ENCODE results near the gene TAAR9.
"Not testable (repeated sequence)": the region's sequence is repeated elsewhere in the genome, so short reads cannot be mapped to it uniquely, and the experiment has no call there.

TAAR9 gene

DNA sequence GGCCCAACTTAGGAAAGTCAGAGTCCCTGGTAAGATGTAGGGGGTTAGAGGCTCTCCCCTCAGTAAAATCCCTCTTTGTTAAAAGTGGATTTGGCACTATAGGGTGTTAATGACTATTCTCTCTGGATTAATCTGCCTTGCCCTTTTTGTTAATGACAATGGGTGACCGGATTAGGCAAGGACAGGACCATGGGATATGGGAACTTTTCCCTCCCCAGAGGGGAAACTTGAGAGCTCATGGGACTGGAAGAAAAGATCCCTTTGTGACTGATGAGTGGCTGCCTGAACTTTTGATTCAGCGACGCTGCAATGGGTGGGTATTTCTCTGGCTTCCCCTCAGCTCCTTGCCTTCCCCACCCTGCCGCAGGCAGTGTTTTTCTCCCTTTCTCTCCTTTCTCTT is 12.2 kb upstream of the TAAR9 start:
- H3K4me3 ChIP-seq (ENCODE audit: low read length): no peak overlapping the region
- H3K9me3 ChIP-seq (ENCODE audit: control insufficient read depth, low read length): no peaks in the 10 kb centered on the region
- H3K9ac ChIP-seq (ENCODE audit: low read length): no peak overlapping the region
- no peaks in the 10 kb centered on the region for H3K36me3 ChIP-seq (ENCODE audit: control insufficient read depth, insufficient read depth, low read length)
- no peaks in the 10 kb centered on the region for H3K4me1 ChIP-seq (ENCODE audit: control insufficient read depth, insufficient read depth, low read length)
- H3K27me3 ChIP-seq (ENCODE audit: control insufficient read depth, insufficient read depth, low read length): peaks cover 23% of the 10 kb centered on the region

DNA sequence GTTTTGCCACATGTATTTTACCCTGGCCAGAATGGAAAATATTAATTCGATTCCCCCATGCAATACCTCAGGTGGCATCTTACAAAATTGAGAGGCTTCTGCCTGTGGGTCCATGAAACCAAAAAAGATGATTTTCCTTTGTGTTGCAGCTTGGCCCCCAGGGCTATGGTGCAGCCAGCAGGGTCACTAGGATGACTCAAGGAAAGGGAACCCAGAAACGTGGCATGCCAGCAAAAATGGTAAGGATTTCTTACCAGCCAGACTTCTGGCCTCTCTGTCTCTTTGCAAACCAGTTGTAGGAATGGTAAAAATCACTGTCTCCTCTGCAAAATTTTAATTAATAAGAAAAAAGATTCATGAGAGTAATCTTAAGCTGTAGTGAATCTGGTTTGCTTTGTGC is 11.6 kb upstream of the TAAR9 start:
- H3K4me3 ChIP-seq (ENCODE audit: low read length): no peak overlapping the region

GRCh38 chr6:132527791-132528190 is 10.3 kb upstream of the TAAR9 start:
- Histone ChIP-seq H3K9ac (ENCODE audit: low read length) (no peak overlapping the region), H3K27me3 (ENCODE audit: control insufficient read depth, insufficient read depth, low read length) (peaks cover 23% of the 10 kb centered on the region), H3K9me3 (ENCODE audit: control insufficient read depth, low read length) (no peaks in the 10 kb centered on the region), H3K36me3 (ENCODE audit: control insufficient read depth, insufficient read depth, low read length) (no peaks in the 10 kb centered on the region), H3K4me3 (ENCODE audit: low read length) (no peak overlapping the region), H3K4me1 (ENCODE audit: control insufficient read depth, insufficient read depth, low read length) (no peaks in the 10 kb centered on the region)

More for the DNA sequence above, 11.6 kb upstream of the TAAR9 start:
- H3K9ac ChIP-seq (ENCODE audit: low read length): no peak overlapping the region
- no peaks in the 10 kb centered on the region for H3K9me3 ChIP-seq (ENCODE audit: control insufficient read depth, low read length)
- no peaks in the 10 kb centered on the region for H3K4me1 ChIP-seq (ENCODE audit: control insufficient read depth, insufficient read depth, low read length)
- H3K36me3 ChIP-seq (ENCODE audit: control insufficient read depth, insufficient read depth, low read length): no peaks in the 10 kb centered on the region
- H3K27me3 ChIP-seq (ENCODE audit: control insufficient read depth, insufficient read depth, low read length): peaks cover 23% of the 10 kb centered on the region

- H3K27me3 ChIP-seq (ENCODE audit: control insufficient read depth, insufficient read depth, low read length): peaks cover 23% of the 10 kb centered on the region
- H3K36me3 ChIP-seq (ENCODE audit: control insufficient read depth, insufficient read depth, low read length): no peaks in the 10 kb centered on the region
- no peaks in the 10 kb centered on the region for H3K4me1 ChIP-seq (ENCODE audit: control insufficient read depth, insufficient read depth, low read length)
- no peaks in the 10 kb centered on the region for H3K9me3 ChIP-seq (ENCODE audit: control insufficient read depth, low read length)
- H3K4me3 ChIP-seq (ENCODE audit: low read length): no peak overlapping the region
- peak overlapping the region; percentile 16 for H3K9ac ChIP-seq (ENCODE audit: low read length)
Observed at GRCh38 chr6:132530293-132530974, 7.6 kb upstream of the TAAR9 start.

DNA sequence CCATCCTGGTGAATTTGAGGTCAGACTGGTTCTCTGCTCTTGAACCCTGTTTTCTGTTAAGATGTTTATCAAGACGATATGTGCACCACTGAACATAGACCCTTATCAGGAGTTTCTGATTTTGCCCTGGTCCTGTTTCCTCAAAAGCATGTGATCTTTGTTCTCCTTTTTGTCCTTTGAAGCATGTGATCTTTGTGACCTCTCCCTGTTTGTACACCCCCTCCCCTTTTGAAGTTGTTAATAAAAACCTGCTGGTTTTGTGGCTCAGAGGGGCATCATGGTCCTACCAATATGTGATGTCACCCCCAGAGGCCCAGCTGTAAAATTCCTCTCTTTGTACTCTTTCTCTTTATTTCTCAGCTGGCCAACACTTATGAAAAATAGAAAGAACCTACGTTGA is 3.5 kb upstream of the TAAR9 start:
- not testable (repeated sequence) for H3K4me3 ChIP-seq (ENCODE audit: low read length); H3K9ac ChIP-seq (ENCODE audit: low read length); H3K4me1 ChIP-seq (ENCODE audit: control insufficient read depth, insufficient read depth, low read length); H3K36me3 ChIP-seq (ENCODE audit: control insufficient read depth, insufficient read depth, low read length); H3K9me3 ChIP-seq (ENCODE audit: control insufficient read depth, low read length)
- H3K27me3 ChIP-seq (ENCODE audit: control insufficient read depth, insufficient read depth, low read length): peaks cover 23% of the 10 kb centered on the region

DNA sequence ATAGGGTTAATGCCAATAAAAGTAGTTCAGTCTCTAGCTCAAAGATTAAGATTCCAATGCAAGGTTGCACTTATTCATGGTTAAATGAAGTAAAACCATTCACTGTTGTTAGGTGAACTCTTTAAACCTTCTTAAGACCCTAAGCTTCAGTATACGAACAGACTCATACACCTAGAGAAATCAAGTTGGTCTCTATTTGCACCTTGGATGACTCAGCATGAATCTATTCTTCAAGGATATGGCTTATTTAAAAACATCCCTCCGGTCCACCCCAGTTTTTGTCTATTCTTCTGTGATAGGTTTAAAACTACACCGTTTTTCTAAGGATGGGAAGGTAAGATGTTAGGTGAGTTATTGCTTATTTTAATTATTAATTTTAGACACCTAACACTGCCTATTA is 932 bp upstream of the TAAR9 start:
- Histone ChIP-seq H3K9me3 (ENCODE audit: control insufficient read depth, low read length) (no peaks in the 10 kb centered on the region), H3K27me3 (ENCODE audit: control insufficient read depth, insufficient read depth, low read length) (peaks cover 16% of the 10 kb centered on the region), H3K4me1 (ENCODE audit: control insufficient read depth, insufficient read depth, low read length) (no peaks in the 10 kb centered on the region), H3K36me3 (ENCODE audit: control insufficient read depth, insufficient read depth, low read length) (no peaks in the 10 kb centered on the region), H3K4me3 (ENCODE audit: low read length) (no peak overlapping the region), H3K9ac (ENCODE audit: low read length) (no peak overlapping the region)

GRCh38 chr6:132544826-132545225 is 6.7 kb downstream of the TAAR9 start:
- Histone ChIP-seq H3K9me3 (ENCODE audit: control insufficient read depth, low read length) (no peaks in the 10 kb centered on the region), H3K9ac (ENCODE audit: low read length) (no peak overlapping the region), H3K36me3 (ENCODE audit: control insufficient read depth, insufficient read depth, low read length) (no peaks in the 10 kb centered on the region), H3K4me3 (ENCODE audit: low read length) (no peak overlapping the region), H3K27me3 (ENCODE audit: control insufficient read depth, insufficient read depth, low read length) (peaks cover 17% of the 10 kb centered on the region), H3K4me1 (ENCODE audit: control insufficient read depth, insufficient read depth, low read length) (no peaks in the 10 kb centered on the region)

DNA sequence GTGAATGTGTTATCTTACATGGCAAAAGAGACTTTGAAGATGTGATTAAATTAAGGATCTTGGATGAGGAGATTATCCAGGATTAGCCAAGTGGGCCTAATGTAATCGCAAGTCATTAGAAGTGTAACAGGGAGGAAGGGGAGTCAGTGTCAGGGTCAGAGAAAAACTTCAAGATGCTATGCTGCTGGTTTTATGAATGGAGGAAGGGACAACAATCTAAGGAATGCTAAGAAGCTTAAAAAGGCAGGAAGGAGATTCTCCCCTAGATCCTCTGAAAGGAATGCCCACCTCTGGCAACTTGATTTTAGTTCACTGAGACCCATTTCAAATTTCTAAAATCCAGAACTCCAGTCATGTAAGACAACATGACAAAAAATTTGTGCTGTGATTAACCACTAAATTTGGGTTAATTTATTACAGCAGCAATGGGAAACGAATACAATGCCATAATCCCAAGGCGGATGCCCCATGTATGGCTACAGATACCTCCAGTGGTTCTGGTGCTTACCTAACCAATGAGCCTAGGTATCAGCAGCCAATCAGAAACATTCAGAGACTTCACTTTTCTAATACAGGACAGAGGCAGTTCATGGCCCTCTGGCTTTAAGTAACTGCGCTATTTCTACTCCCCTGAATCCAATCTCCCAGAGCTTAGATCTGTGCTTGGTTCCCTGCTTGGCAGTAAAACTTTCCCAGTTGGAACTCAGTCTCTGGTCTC is 10.8 kb downstream of the TAAR9 start:
- Histone ChIP-seq H3K27me3 (ENCODE audit: control insufficient read depth, insufficient read depth, low read length) (peaks cover 33% of the 10 kb centered on the region), H3K9ac (ENCODE audit: low read length) (no peak overlapping the region), H3K4me3 (ENCODE audit: low read length) (no peak overlapping the region), H3K36me3 (ENCODE audit: control insufficient read depth, insufficient read depth, low read length) (no peaks in the 10 kb centered on the region), H3K4me1 (ENCODE audit: control insufficient read depth, insufficient read depth, low read length) (no peaks in the 10 kb centered on the region), H3K9me3 (ENCODE audit: control insufficient read depth, low read length) (no peaks in the 10 kb centered on the region)

DNA sequence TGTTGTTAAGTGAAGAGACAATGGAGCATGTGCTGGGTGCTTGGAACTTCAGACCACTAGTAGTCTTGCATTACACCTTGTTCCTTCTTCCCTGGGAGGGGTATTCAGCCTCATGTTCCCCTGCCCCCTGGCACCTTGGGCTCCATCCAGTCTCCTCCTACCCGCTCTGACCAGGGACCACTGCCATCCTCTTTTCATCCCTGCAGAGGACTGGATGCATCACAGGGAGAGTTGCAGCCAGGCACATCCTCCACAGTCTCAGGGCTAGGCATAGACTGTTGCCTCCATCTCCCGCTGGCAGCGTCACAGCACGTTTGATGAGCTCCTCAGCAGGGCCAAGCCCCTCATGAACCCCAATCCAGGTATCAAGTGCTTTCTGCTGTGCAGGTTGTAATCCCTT is 13.1 kb downstream of the TAAR9 start:
- no peak overlapping the region for H3K4me3 ChIP-seq (ENCODE audit: low read length)
- no peak overlapping the region for H3K9ac ChIP-seq (ENCODE audit: low read length)
- H3K9me3 ChIP-seq (ENCODE audit: control insufficient read depth, low read length): no peaks in the 10 kb centered on the region
- peaks cover 21% of the 10 kb centered on the region for H3K27me3 ChIP-seq (ENCODE audit: control insufficient read depth, insufficient read depth, low read length)
- no peaks in the 10 kb centered on the region for H3K4me1 ChIP-seq (ENCODE audit: control insufficient read depth, insufficient read depth, low read length)
- no peaks in the 10 kb centered on the region for H3K36me3 ChIP-seq (ENCODE audit: control insufficient read depth, insufficient read depth, low read length)

- Histone ChIP-seq H3K36me3 (ENCODE audit: control insufficient read depth, insufficient read depth, low read length) (no peaks in the 10 kb centered on the region), H3K9me3 (ENCODE audit: control insufficient read depth, low read length) (no peaks in the 10 kb centered on the region), H3K4me1 (ENCODE audit: control insufficient read depth, insufficient read depth, low read length) (no peaks in the 10 kb centered on the region), H3K4me3 (ENCODE audit: low read length) (no peak within 1 kb of the TSS), H3K9ac (ENCODE audit: low read length) (no peak within 1 kb of the TSS), H3K27me3 (ENCODE audit: control insufficient read depth, insufficient read depth, low read length) (peaks cover 21% of the 10 kb centered on the region)
Observed at GRCh38 chr6:132552372-132552771, 14.3 kb downstream of the TAAR9 start, which contains the start of gene TAAR8. Gene TAAR8, plus strand, starts transcription at chr6:132552672. Its CDS starts 21 bp downstream, at chr6:132552693.

DNA sequence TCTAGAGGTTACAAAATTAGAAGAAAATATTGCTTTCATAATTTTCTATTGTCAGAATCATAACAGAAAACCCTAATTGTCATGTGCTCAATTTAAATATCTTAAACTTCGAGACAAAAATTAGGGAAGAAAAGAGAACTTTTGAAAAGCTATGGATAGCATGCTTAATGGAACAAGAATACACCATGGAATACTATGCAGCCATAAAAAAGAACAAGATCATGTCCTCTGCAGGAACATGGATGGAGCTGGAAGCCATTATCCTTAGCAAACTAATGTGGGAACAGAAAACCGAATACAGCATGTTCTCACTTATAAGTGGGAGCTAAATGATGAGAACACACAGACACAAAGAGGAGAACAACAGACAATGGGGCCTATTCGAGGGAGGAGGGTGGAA is 22.0 kb downstream of the TAAR9 start:
- not testable (repeated sequence) for H3K4me1 ChIP-seq (ENCODE audit: control insufficient read depth, insufficient read depth, low read length); H3K36me3 ChIP-seq (ENCODE audit: control insufficient read depth, insufficient read depth, low read length); H3K4me3 ChIP-seq (ENCODE audit: low read length); H3K9ac ChIP-seq (ENCODE audit: low read length); H3K9me3 ChIP-seq (ENCODE audit: control insufficient read depth, low read length)
- H3K27me3 ChIP-seq (ENCODE audit: control insufficient read depth, insufficient read depth, low read length): peaks cover 17% of the 10 kb centered on the region

DNA sequence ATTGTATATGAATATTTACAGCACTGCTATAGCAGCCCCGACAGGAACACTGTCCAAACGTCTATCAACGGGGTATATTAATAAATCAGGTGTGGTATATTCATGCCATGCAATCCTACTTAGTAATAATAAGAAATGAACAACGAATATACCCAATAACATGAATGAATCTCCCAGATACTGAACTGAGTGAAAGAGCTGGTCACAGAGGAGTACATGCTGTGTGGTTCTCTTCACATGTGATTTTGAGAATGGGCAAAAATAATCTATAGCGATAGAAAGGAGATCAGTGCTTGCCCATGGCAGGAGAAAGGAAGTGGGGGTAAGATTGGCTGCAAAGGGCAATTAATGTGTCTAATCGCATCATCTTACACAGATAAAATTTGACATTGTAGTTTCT is 28.3 kb downstream of the TAAR9 start:
- H3K4me3 ChIP-seq (ENCODE audit: low read length): no peak overlapping the region
- no peaks in the 10 kb centered on the region for H3K36me3 ChIP-seq (ENCODE audit: control insufficient read depth, insufficient read depth, low read length)
- no peaks in the 10 kb centered on the region for H3K9me3 ChIP-seq (ENCODE audit: control insufficient read depth, low read length)
- H3K27me3 ChIP-seq (ENCODE audit: control insufficient read depth, insufficient read depth, low read length): peaks cover 33% of the 10 kb centered on the region
- no peaks in the 10 kb centered on the region for H3K4me1 ChIP-seq (ENCODE audit: control insufficient read depth, insufficient read depth, low read length)
- no peak overlapping the region for H3K9ac ChIP-seq (ENCODE audit: low read length)

Data from mucosa of stomach (tissue), 1 donor.